Esophagus muscularis mucosa (tissue), 3 donors: Measurements from ENCODE around the gene PRR18.

Source experiments
- CTCF ChIP-seq, 3 experiments: fragments of 200-600 bp in 2 of 3; fragments of 450-650 bp in 1 of 3; sonication (generic) in 2 of 3; IDR thresholded peaks; one replicate each; pipeline ENCODE4 v1.5.1; 2017 to 2019; ENCODE audit warnings: antibody characterized with exemption in 3 of 3, mild to moderate bottlenecking in 2 of 3, moderate library complexity in 1 of 3
- POLR2A ChIP-seq: fragments of 450-650 bp; IDR thresholded peaks from one replicate; pipeline ENCODE4 v1.6.1; 2017; ENCODE audit warnings: antibody characterized with exemption, moderate library complexity, mild to moderate bottlenecking, low read depth
- POLR2AphosphoS5 ChIP-seq, 2 donors: sonication (generic); formaldehyde crosslinking; IDR thresholded peaks; one replicate each; pipeline ENCODE4 v1.6.1; 2017; ENCODE audit warnings: antibody characterized with exemption in 2 of 2

GRCh38 chr6:166269301-166270039, 38.7 kb downstream of the PRR18 start:
- TF ChIP-seq CTCF (IDR thresholded peaks at IDR 0.05) = no peak
- TF ChIP-seq POLR2AphosphoS5 (IDR thresholded peaks at IDR 0.05) = no peak
- no peak for TF ChIP-seq POLR2A
